ENCODE results near the gene L1CAM.

GRCh38 chrX:153901753-153902140 lies 15.8 kb upstream of the L1CAM start:
- no peak for TF ChIP-seq CTCF (conservative IDR thresholded peaks at IDR 0.05; ENCODE audit: low read depth, low read length)
- no peak for TF ChIP-seq EZH2 (IDR thresholded peaks at IDR 0.05; ENCODE audit: borderline replicate concordance, low read depth, low read length, poor library complexity, severe bottlenecking)

All from A673 (cell line).